Activated naive CD4-positive, alpha-beta T cell treated with anti-CD3 and anti-CD28 coated beads, Interleukin-2, amount 50 U/mL, for 16 hours (primary cell): Measurements from ENCODE around the gene SERPINI2.
"Not testable (repeated sequence)": the region's sequence is repeated elsewhere in the genome, so short reads cannot be mapped to it uniquely, and the experiment has no call there.

ENCODE experiments used
- DNase-seq: peaks from one replicate; pipeline ENCODE4 v3.0.0-alpha.2; 2020

Gene SERPINI2

GRCh38 chr3:167445491-167445890 lies 28.4 kb downstream of the SERPINI2 start:
- DNase-seq: no peak

DNA sequence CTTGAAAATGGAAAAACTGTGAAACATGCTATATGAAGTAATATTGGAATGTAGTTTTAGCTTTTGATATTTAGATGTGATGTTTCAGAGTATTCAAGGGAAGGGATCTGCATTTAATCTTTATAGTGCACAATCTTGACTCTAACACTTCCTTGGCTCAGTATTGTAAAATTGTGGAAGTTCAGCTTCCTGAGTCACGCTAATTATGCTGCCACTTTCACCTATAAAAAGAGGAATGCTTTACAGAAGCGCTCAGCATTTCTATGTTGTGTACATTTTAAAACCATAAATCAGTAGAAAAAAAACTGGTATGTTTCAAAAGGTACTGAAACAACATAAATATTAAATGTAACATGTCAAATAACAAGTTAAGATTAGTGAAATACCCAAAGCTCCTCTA lies 32.6 kb downstream of the SERPINI2 start:
- DNase-seq: no peak

DNA sequence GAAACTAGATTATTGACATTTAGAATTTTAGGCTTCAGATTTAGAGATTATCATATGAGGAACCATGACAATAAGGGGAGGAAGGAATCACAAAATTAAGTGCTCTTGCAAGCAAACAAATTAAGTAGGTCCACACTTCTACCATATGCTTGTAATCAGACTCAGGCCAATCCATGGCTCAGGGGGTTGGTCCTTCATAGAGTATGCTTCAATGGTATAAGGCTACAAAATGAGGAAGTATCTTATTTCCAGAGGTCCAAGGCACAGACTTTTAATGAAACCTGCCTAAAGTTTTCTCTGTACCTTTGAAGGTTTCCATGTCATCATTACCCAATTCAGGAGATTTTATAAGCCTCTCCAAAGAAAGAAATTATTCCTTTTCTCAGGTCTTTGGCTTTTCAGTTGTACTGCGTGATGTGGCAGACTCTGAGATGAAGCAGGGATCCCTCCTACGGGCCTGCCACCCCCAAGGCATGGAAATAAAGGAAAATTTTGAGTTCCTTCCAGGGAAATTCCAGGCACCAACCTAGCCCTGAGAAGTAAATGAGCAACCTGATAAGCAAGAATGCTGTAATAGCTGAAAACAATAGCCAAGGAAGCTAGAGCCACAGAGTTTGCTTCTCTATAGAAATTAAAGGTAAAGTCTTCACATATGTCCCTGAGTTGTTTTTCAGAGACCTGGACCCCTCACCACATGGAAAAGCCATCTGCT lies 36.3 kb downstream of the SERPINI2 start:
- DNase-seq: no peak

DNA sequence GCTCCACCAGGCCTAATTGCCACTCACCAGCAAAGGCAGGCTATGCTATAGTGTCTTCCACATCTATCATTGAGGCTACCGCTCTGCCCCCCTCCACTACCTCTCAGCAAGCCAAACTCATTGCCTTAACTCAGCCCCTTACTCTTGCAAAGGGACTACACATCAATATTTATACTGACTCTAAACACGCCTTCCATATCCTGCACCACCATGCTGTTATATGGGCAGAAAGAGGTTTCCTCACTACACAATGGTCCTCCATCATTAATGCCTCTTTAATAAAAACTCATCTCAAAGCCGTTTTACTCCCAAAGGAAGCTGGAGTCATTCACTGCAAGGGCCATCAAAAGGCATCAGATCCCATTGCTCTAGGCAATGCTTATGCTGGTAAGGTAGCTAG lies 46.9 kb downstream of the SERPINI2 start:
- not testable (repeated sequence) for DNase-seq

GRCh38 chr3:167422396-167422795 lies 51.4 kb downstream of the SERPINI2 start:
- DNase-seq: not testable (repeated sequence)

DNA sequence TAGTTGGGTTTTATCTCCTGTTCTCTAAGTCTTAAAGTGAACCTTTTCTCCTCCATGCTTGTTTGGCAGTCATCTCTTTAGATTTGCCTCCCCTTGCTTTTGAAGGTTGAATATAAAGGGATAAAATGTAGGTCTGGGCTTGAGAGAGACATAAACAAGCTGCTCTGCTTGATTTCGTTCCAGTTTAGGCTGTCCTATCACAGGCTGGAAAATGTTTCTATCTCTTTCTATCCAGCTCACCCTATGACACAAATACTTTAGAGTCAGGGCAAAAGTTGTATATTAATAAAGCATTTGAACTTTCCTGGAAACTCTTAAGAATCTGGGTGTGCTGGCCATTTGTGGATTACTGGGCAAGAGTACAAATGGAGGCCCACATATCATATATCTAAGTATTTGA lies 64.2 kb downstream of the SERPINI2 start:
- no peak for DNase-seq

DNA sequence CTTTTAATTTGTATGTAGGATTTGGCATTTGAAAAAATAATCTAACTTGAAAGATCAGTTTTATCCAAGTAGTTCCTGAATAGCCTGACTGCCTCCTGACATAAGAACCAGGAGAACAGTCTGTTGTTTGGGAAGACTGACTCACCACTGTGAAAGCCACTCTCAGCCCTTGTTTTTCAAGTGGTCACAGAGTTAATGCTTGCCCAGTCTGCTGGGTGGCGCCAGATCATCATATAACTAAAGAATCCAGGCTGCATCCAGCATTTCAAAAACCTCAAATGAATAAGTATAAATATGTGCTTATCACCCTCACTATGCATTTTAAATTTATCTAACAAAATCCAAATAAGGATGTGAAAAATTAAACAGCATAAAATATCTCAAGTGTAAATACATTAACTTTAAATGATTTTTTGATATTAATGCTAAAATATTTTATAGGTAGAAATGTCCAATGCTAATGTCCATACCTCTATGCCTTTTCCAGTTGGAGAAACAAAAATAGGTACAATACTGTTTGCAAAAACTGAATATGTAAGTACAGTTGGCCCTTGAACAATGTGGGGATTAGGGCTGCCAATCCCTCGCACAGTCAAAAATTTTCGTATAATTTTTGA lies 66.9 kb downstream of the SERPINI2 start:
- DNase-seq: no peak

DNA sequence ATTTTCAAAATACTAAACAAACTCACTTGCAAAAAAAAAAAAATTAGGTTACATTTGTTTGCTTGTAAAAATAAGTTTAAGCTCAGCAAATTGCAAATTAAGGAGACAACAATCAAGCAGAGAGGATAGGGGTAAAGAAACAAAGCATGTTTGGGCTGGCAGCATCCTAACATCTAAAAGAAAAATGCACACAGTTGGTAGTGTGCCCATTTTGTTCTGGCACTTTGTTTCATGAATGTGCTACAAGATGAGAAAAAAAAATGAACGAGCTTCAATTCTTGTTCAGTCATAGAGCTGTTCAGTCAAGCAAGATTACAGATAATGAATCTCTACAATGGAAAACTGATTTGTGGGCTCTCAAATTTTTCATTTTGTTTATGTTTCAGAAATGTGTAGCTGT lies 76.0 kb downstream of the SERPINI2 start:
- DNase-seq: no peak

DNA sequence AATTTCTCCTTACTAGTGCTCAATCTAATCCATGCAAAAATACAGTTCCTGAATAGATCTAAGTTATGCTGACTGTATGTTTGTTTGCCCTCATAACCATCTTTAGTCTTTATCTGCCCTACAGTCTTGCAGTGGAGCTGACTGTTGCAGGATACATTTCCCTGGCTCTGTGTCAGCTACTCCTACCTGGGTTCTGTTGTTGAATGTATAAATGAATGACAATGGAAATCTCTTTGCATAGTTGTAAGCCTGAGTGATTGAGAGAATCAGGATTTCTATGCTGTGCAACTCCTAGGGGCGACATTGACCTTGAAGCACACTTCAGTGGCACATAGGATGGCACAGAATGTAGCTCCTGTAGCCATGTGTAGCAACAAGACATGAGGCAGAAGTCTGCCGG lies 77.8 kb downstream of the SERPINI2 start:
- DNase-seq: no peak

DNA sequence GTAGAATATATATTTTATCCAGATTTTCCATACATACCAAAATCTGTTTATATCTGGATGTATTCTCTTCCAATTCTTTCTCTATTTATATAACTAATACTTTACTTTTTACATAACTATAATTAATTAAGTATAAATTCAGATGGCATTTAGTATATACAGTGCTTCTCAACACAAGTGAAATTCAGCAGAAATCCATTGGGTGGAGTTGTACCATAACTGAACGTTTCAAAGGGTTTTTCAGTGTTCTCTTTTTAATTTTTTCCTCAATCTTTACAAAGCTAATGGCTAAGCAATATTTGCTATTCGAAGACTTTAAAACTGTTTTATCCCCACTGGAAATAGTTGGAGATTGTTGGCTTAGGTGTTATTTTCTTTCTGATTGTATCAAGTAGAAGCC lies 79.8 kb downstream of the SERPINI2 start:
- no peak for DNase-seq
